Fibroblast of lung (primary cell): ENCODE results near the gene HEXIM1. TPM values are rescaled to one million over a fixed set of nuclear protein-coding genes. Genes with fewer than 3 reads are reported as not detected.

Experiments used
- DNase-seq, 2 donors: peaks; one replicate each; pipeline versions ENCODE4 v3.0.0 to v3.0.0-alpha.2; 2010; ENCODE audit warnings: low read depth in 2 of 2
- H2AFZ ChIP-seq: 2 replicates; pipeline ENCODE4 v1.5.1; 2012; ENCODE audit warnings: low read length, control low read depth, inconsistent platforms
- H3K27ac ChIP-seq: 2 replicates; pipeline ENCODE4 v1.5.1; 2011; ENCODE audit warnings: low read length, control low read depth; ENCODE audit not compliant: insufficient read depth
- H3K27me3 ChIP-seq: 2 replicates; pipeline ENCODE4 v1.5.1; 2011; ENCODE audit warnings: mild to moderate bottlenecking, low read length; ENCODE audit not compliant: control insufficient read depth, insufficient read depth
- H3K36me3 ChIP-seq: 2 replicates; pipeline ENCODE4 v1.5.1; 2011; ENCODE audit warnings: low read length; ENCODE audit not compliant: control insufficient read depth, insufficient read depth
- H3K4me1 ChIP-seq: 2 replicates; pipeline ENCODE4 v1.5.1; 2011; ENCODE audit warnings: low read length; ENCODE audit not compliant: control insufficient read depth, insufficient read depth; ENCODE audit errors: extremely low read depth
- H3K4me2 ChIP-seq: 2 replicates; pipeline ENCODE4 v1.5.1; 2011; ENCODE audit warnings: low read length, control low read depth; ENCODE audit not compliant: insufficient read depth; ENCODE audit errors: extremely low read depth
- H3K4me3 ChIP-seq, 4 experiments: fragments of 200-600 bp in 1 of 4; sonication (generic) in 1 of 4; replicated peaks in 1 of 4; 2 replicates each; pipeline ENCODE4 v1.5.1; 2011 to 2016; ENCODE audit warnings: low read length in 4 of 4, low read depth in 3 of 4, mild to moderate bottlenecking in 3 of 4, control low read depth in 2 of 4, inconsistent platforms in 1 of 4, mixed read lengths in 1 of 4; ENCODE audit not compliant: insufficient read depth in 1 of 4; ENCODE audit errors: control extremely low read depth in 1 of 4
- H3K79me2 ChIP-seq: 2 replicates; pipeline ENCODE4 v1.5.1; 2012; ENCODE audit warnings: mild to moderate bottlenecking, low read length, inconsistent platforms; ENCODE audit not compliant: control insufficient read depth, insufficient read depth
- H3K9ac ChIP-seq: 2 replicates; pipeline ENCODE4 v1.5.1; 2011; ENCODE audit warnings: mild to moderate bottlenecking, low read length, control low read depth; ENCODE audit not compliant: insufficient read depth
- H3K9me3 ChIP-seq: 2 replicates; pipeline ENCODE4 v1.5.1; 2012; ENCODE audit warnings: low read depth, low read length; ENCODE audit not compliant: control insufficient read depth, insufficient read depth
- H4K20me1 ChIP-seq: 2 replicates; pipeline ENCODE4 v1.5.1; 2011; ENCODE audit warnings: low read length; ENCODE audit not compliant: control insufficient read depth, insufficient read depth; ENCODE audit errors: extremely low read depth
- CTCF ChIP-seq, 2 donors: IDR thresholded peaks in 1 of 2; conservative IDR thresholded peaks in 1 of 2; 1 replicate in 1 of 2; 2 replicates in 1 of 2; pipeline ENCODE4 v1.5.1; 2011 to 2012; ENCODE audit warnings: low read length in 2 of 2, control low read depth in 1 of 2, inconsistent platforms in 1 of 2, low read depth in 1 of 2, mild to moderate bottlenecking in 1 of 2
- EZH2 ChIP-seq: IDR thresholded peaks from 2 replicates; pipeline ENCODE4 v1.5.1; 2012; ENCODE audit warnings: low read length, control low read depth, mild to moderate bottlenecking; ENCODE audit errors: missing control alignments
- polyA plus RNA-seq, 2 donors: library from polyadenylated mRNA; depleted of rRNA in 1 of 2; stranded (reverse) in 1 of 2; unstranded in 1 of 2; fragments of >200 nt; gene quantifications; 2 replicates each; pipeline ENCODE4 v1.2.1, GENCODE V29; 2011 to 2012; ENCODE audit warnings: missing spikeins in 1 of 2
- total RNA-seq: library from RNA; depleted of rRNA; stranded (reverse); fragments of >200 nt; gene quantifications from 2 replicates; pipeline ENCODE4 v1.2.1, GENCODE V29; 2014

Gene HEXIM1
- total and polyA plus RNA-seq, 2 donors (not counting 1 experiment from before 2014, with no cell fraction given): 9.9 to 11.7 TPM

GRCh38 chr17:45127207-45127547 lies 21.1 kb upstream of the HEXIM1 start:
- Histone ChIP-seq H3K79me2 (peaks cover 33% of the 10 kb centered on the region), H3K27ac (peak overlapping the region; percentile 49), H3K4me3 (no peak overlapping the region), H3K4me2 (peak overlapping the region; percentile 44), H4K20me1 (no peaks in the 10 kb centered on the region), H3K9me3 (no peaks in the 10 kb centered on the region), H3K36me3 (peaks cover 2% of the 10 kb centered on the region), H3K9ac (no peak overlapping the region), H3K4me1 (peaks cover 32% of the 10 kb centered on the region), H3K27me3 (no peaks in the 10 kb centered on the region), H2AFZ (no peak overlapping the region)
- TF ChIP-seq CTCF (conservative IDR thresholded peaks at IDR 0.05 in 1 of 2, IDR thresholded peaks at IDR 0.05 in 1 of 2; ENCODE audit: low read depth in 1 of 2, low read length in 2 of 2) (no peak), EZH2 (no peak)
- no peak for DNase-seq

GRCh38 chr17:45127548-45128300 lies 20.6 kb upstream of the HEXIM1 start:
- Histone ChIP-seq H3K27ac (peak overlapping the region; percentile 49), H3K9me3 (no peaks in the 10 kb centered on the region), H4K20me1 (no peaks in the 10 kb centered on the region), H3K27me3 (no peaks in the 10 kb centered on the region), H3K36me3 (peaks cover 2% of the 10 kb centered on the region), H3K4me1 (peaks cover 32% of the 10 kb centered on the region), H3K79me2 (peaks cover 33% of the 10 kb centered on the region), H3K9ac (no peak overlapping the region), H3K4me3 (no peak overlapping the region), H2AFZ (no peak overlapping the region), H3K4me2 (peak overlapping the region; percentile 44)
- DNase-seq: peak in 1 of 2 donors; percentile 72
- TF ChIP-seq EZH2 (no peak), CTCF (conservative IDR thresholded peaks at IDR 0.05 in 1 of 2, IDR thresholded peaks at IDR 0.05 in 1 of 2; ENCODE audit: low read depth in 1 of 2, low read length in 2 of 2) (no peak)

- Histone ChIP-seq H4K20me1 (no peaks in the 10 kb centered on the region), H3K36me3 (peaks cover 2% of the 10 kb centered on the region), H2AFZ (no peak overlapping the region), H3K4me2 (peak overlapping the region; percentile 21), H3K9ac (no peak overlapping the region), H3K4me1 (peaks cover 33% of the 10 kb centered on the region), H3K27me3 (no peaks in the 10 kb centered on the region), H3K27ac (peak overlapping the region; percentile 28), H3K9me3 (no peaks in the 10 kb centered on the region), H3K79me2 (peaks cover 28% of the 10 kb centered on the region), H3K4me3 (no peak overlapping the region)
- DNase-seq: no peak
- no peak for TF ChIP-seq CTCF (conservative IDR thresholded peaks at IDR 0.05 in 1 of 2, IDR thresholded peaks at IDR 0.05 in 1 of 2; ENCODE audit: low read depth in 1 of 2, low read length in 2 of 2)
- TF ChIP-seq EZH2: no peak
Observed at GRCh38 chr17:45128331-45128730, 19.9 kb upstream of the HEXIM1 start.
